ENCODE results near the gene SCAMP4.

SCAMP4 gene

GRCh38 chr19:1875646-1876495 lies 29.3 kb upstream of the SCAMP4 start (continued):
- TF ChIP-seq ZBTB26 (tag by site-specific recombination; optimal IDR thresholded peaks at IDR 0.05) (peak; percentile 92), MZF1 (tag by site-specific recombination; IDR thresholded peaks at IDR 0.05; ENCODE audit: borderline replicate concordance) (no peak), ZNF558 (tag by site-specific recombination; IDR thresholded peaks at IDR 0.05) (no peak), BCL6B (tag by site-specific recombination; IDR thresholded peaks at IDR 0.05) (no peak), YY2 (tag by site-specific recombination; IDR thresholded peaks at IDR 0.05) (no peak; the same call in 1 of the 2 replicates), ZNF133 (tag by site-specific recombination; IDR thresholded peaks at IDR 0.05) (no peak), ZBTB21 (tag by site-specific recombination; IDR thresholded peaks at IDR 0.05) (peak; percentile 73), ZNF2 (tag by site-specific recombination; IDR thresholded peaks at IDR 0.05) (0 out of 2 replicates have a peak, but pooled peaks have one; percentile 30), ZFP69B (tag by site-specific recombination; IDR thresholded peaks at IDR 0.05) (peak; percentile 97), ZBTB10 (tag by site-specific recombination; IDR thresholded peaks at IDR 0.05) (no peak), SETDB1 (IDR thresholded peaks at IDR 0.05; ENCODE audit: insufficient read length, low read length) (no peak), ZNF280D (tag by site-specific recombination; IDR thresholded peaks at IDR 0.05) (no peak), ZNF148 (tag by site-specific recombination; IDR thresholded peaks at IDR 0.05; ENCODE audit: borderline replicate concordance) (no peak), INSM2 (tag by site-specific recombination; IDR thresholded peaks at IDR 0.05) (peak; percentile 21; the same call in 1 of the 2 replicates), ZNF670 (tag by site-specific recombination; IDR thresholded peaks at IDR 0.05; ENCODE audit: low read depth) (no peak), ZNF202 (tag by site-specific recombination; IDR thresholded peaks at IDR 0.05; ENCODE audit: borderline replicate concordance) (no peak), ZNF548 (tag by site-specific recombination; IDR thresholded peaks at IDR 0.05) (no peak), ZNF423 (tag by site-specific recombination; IDR thresholded peaks at IDR 0.05) (no peak), PBX3 (CRISPR knock-in tag; IDR thresholded peaks at IDR 0.05) (no peak; the same call in none of the 2 replicates), ZNF580 (tag by site-specific recombination; IDR thresholded peaks at IDR 0.05) (no peak), ZNF48 (tag by site-specific recombination; IDR thresholded peaks at IDR 0.05) (no peak), TRIM28 (IDR thresholded peaks at IDR 0.05; ENCODE audit: borderline replicate concordance, low read length) (no peak), BCL11A (tag by site-specific recombination; IDR thresholded peaks at IDR 0.05; ENCODE audit: low read depth) (0 out of 2 replicates have a peak, but pooled peaks have one; percentile 44), TCF7L2 (IDR thresholded peaks at IDR 0.05; ENCODE audit: borderline replicate concordance, low read depth, low read length) (no peak)

All from HEK293 (cell line).